ENCODE data around the gene MARCHF3.

- no peak for TF ChIP-seq CTCF (IDR thresholded peaks at IDR 0.05)
- TF ChIP-seq POLR2A (IDR thresholded peaks at IDR 0.05) = no peak
- TF ChIP-seq EP300 (IDR thresholded peaks at IDR 0.05) = no peak
- no peak for TF ChIP-seq POLR2AphosphoS5 (IDR thresholded peaks at IDR 0.05)
Measured at GRCh38 chr5:126878085-126878484, 152.3 kb downstream of the MARCHF3 start.

Measured in gastroesophageal sphincter (tissue), 3 donors.